ENCODE measurements around the gene SIGMAR1.
"Not testable (repeated sequence)": the region's sequence is repeated elsewhere in the genome, so short reads cannot be mapped to it uniquely, and the experiment has no call there.

SIGMAR1 gene

GRCh38 chr9:34654323-34655051, 16.9 kb upstream of the SIGMAR1 start:
- no peak for DNase-seq (ENCODE audit: low read depth)

GRCh38 chr9:34653151-34654072, 15.8 kb upstream of the SIGMAR1 start:
- no peak for DNase-seq (ENCODE audit: low read depth)

- DNase-seq (ENCODE audit: low read depth), result no peak
Measured at GRCh38 chr9:34652602-34653000, 15.0 kb upstream of the SIGMAR1 start.

GRCh38 chr9:34651876-34652601, 14.5 kb upstream of the SIGMAR1 start, which contains the start of gene IL11RA:
IL11RA (plus strand) TSS chr9:34652185; CDS start chr9:34655218, 3,033 bp downstream.
- no peak for DNase-seq (ENCODE audit: low read depth)

GRCh38 chr9:34651321-34651720, 13.7 kb upstream of the SIGMAR1 start:
- no peak for DNase-seq (ENCODE audit: low read depth)

- DNase-seq (ENCODE audit: low read depth), result no peak
Measured at GRCh38 chr9:34650816-34651215, 13.2 kb upstream of the SIGMAR1 start.

- DNase-seq (ENCODE audit: low read depth), result no peak
Measured at GRCh38 chr9:34648673-34649072, 11.1 kb upstream of the SIGMAR1 start.

GRCh38 chr9:34647651-34648050, 10.1 kb upstream of the SIGMAR1 start:
- no peak for DNase-seq (ENCODE audit: low read depth)

- no peak for DNase-seq (ENCODE audit: low read depth)
Measured at GRCh38 chr9:34647084-34647403, 9.5 kb upstream of the SIGMAR1 start.

- DNase-seq (ENCODE audit: low read depth), result peak; percentile 95
Measured at GRCh38 chr9:34646211-34647083, 8.9 kb upstream of the SIGMAR1 start, which contains the start of gene GALT. GALT (plus strand) TSS chr9:34646675; CDS start chr9:34646705, 30 bp downstream.

GRCh38 chr9:34644766-34645314, 7.3 kb upstream of the SIGMAR1 start:
- no peak for DNase-seq (ENCODE audit: low read depth)

GRCh38 chr9:34642679-34643078, 5.1 kb upstream of the SIGMAR1 start:
- DNase-seq (ENCODE audit: low read depth), result no peak

- not testable (repeated sequence) for DNase-seq (ENCODE audit: low read depth)
Measured at GRCh38 chr9:34639322-34639721, 1.7 kb upstream of the SIGMAR1 start.

GRCh38 chr9:34638138-34638445, 505 bp upstream of the SIGMAR1 start:
- no peak for DNase-seq (ENCODE audit: low read depth)

- no peak for DNase-seq (ENCODE audit: low read depth)
Measured at GRCh38 chr9:34636791-34637355, 714 bp downstream of the SIGMAR1 start.

GRCh38 chr9:34635556-34635955, 2.0 kb downstream of the SIGMAR1 start:
- no peak for DNase-seq (ENCODE audit: low read depth)

- no peak for DNase-seq (ENCODE audit: low read depth)
Measured at GRCh38 chr9:34634551-34635248, 2.9 kb downstream of the SIGMAR1 start.

GRCh38 chr9:34633851-34634550, 3.6 kb downstream of the SIGMAR1 start:
- peak; percentile 64 for DNase-seq (ENCODE audit: low read depth)

- no peak for DNase-seq (ENCODE audit: low read depth)
Measured at GRCh38 chr9:34633166-34633565, 4.4 kb downstream of the SIGMAR1 start.

Measured in T follicular helper cell (primary cell).